Right cardiac atrium (tissue), 5 donors: ENCODE results near the gene FOXP1. TPM values are rescaled to one million over a fixed set of nuclear protein-coding genes. Genes with fewer than 3 reads are reported as not detected.

Experiments used
- ATAC-seq, 2 donors: fragments of 200-7000 bp; cut with Tn5 transposase; one replicate each; pipeline versions ENCODE4 v1.8.0 to v1.9.1; 2020; ENCODE audit warnings: moderate library complexity in 2 of 2, mild to moderate bottlenecking in 1 of 2
- DNase-seq, 3 donors: peaks; one replicate each; pipeline ENCODE4 v3.0.0-alpha.2; 2020
- H3K27ac ChIP-seq: one replicate; pipeline ENCODE4 v1.5.1; 2013; ENCODE audit warnings: mild to moderate bottlenecking, low read length, control low read depth, moderate library complexity
- H3K27me3 ChIP-seq: one replicate; pipeline ENCODE4 v1.6.1; 2013; ENCODE audit not compliant: control insufficient read depth, insufficient read depth
- H3K4me1 ChIP-seq: one replicate; pipeline ENCODE4 v1.6.1; 2013; ENCODE audit warnings: low read length; ENCODE audit not compliant: control insufficient read depth, insufficient read depth
- H3K4me3 ChIP-seq: one replicate; pipeline ENCODE4 v1.5.1; 2013; ENCODE audit warnings: low read length, control low read depth
- H3K9me3 ChIP-seq: one replicate; pipeline ENCODE4 v1.6.1; 2013; ENCODE audit warnings: low read length; ENCODE audit not compliant: control insufficient read depth
- WGBS: extraction: QIAGEN DNeasy Blood & Tissue Kit; methylation state at CpG from one replicate; pipeline ENCODE4 v1.1.7; 2013; 5-methylcytosine and 5-hydroxymethylcytosine counted together
- intact Hi-C, 4 donors: fragments of 100-400 bp; cut with DNase I; formaldehyde crosslinking; loops; one replicate each; pipeline versions ENCODE4 v1.11.0 to v1.14.0; 2022 to 2023
- polyA plus RNA-seq: library from polyadenylated mRNA; stranded (reverse); fragments of 200-250 nt; gene quantifications from one replicate; pipeline ENCODE4 v1.2.3, GENCODE V29; 2013
- total RNA-seq, 4 donors: library from RNA; stranded (reverse); fragmentation: NEBNext Ultra II Directional; extraction: Animal tissue kit (Norgen Biotek cat#: 25700); gene quantifications; one replicate each; pipeline ENCODE4 v1.2.1, GENCODE V29; 2021
- donor health status: healthy with polysubstance abuse.
- donor health status: DM: no; HTN: yes; CAD: no.
- donor health status: DM: no; HTN: no; CAD: no.
- donor health status: DM: no; HTN: yes; CAD: no; lungs with severe emphysema.
- donor health status: DM: yes; HTN: yes; CAD: no.

The FOXP1 gene
- total and polyA plus RNA-seq, 5 donors, result 13.6 to 63.4 (median 57.4) TPM

DNA sequence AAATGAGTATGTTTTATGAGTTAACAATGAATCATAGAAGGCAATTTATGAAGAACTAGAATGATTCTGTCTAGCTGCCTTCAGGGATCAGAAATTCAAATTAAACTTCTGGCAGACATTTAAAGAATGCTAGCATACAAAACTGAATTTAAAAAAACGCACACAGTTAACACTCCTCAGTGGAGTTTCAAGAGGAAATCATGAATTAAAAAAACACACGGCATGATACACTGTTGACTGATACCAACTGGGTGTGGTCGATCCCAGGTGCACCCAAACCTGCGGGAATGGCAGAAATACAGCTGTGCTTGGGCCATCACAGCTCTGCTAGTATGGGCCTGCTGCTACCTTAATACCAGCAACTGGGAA lies 526.0 kb downstream of the FOXP1 start:
- intact Hi-C loops, result no loop called here
- Histone ChIP-seq H3K4me3 (no peak overlapping the region), H3K4me1 (peaks cover 5% of the 10 kb centered on the region), H3K27ac (peak overlapping the region; percentile 83), H3K27me3 (no peaks in the 10 kb centered on the region), H3K9me3 (no peaks in the 10 kb centered on the region)
- DNase-seq (no peak), ATAC-seq (no peak)
- WGBS, result 38% methylated on average over 4 of the region's 4 CpGs

DNA sequence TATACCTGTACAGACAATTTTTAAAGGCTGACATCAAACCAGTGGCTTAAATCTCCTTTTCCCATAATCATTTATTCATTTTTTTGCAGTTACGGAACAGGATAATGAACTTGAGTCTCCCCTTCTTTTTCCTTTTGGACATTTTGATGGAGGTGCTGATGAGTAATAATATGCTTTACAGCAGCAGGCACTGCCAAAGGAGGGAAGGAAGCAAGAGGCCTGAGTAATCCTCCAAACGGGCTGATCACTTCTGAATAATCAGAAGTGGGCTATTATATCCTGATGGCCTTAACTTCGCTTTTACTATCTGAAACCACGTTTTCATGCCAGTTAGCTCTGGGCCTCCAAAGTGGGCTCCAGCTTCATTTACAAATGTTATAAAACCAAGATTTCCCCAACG lies 527.2 kb downstream of the FOXP1 start:
- H3K4me3 ChIP-seq, result no peak overlapping the region
- ATAC-seq, result peak in 1 of 2 donors; percentile 66
- WGBS, result 45% methylated on average over 5 of the region's 5 CpGs

DNA sequence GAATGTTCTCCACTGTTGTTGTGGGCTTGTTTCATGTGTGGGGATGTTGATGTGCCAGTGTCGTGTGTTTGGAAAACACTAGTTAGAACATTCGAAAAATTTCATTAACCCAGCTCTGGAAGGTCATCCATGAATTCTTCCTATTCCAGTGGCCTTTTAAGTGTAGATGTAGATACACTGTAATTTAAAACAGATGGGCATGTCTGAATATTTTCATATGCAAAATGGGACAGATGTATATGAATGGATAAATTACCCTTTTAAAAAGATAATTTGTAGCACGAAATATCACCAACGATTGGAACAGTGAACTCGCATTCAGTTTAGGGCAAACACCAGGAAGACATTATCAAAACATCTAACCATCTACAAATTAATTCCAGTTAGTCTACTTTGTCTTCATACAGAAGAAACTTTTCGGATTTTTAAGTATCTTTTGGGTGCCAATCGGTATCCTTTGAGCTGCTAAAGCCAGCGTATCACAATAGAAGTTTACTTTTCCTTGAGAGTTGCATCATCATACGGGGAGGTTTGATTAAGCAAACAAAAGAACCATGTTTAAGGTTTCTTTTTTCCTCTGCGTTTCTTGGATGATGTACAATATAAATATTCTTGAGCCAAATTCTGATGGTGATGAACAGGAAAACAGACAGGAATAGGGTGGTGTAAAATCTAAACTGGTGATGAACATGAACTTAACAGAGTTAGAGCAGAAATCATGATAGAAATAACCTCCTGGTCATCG lies 528.1 kb downstream of the FOXP1 start:
- Histone ChIP-seq H3K9me3 (no peaks in the 10 kb centered on the region), H3K4me3 (no peak overlapping the region), H3K27me3 (no peaks in the 10 kb centered on the region), H3K4me1 (peaks cover 14% of the 10 kb centered on the region), H3K27ac (no peak overlapping the region)
- no peak for DNase-seq
- intact Hi-C loops, result no loop called here
- 44% methylated on average over 11 of the region's 11 CpGs for whole genome bisulfite sequencing
- peak; percentile 47 to 81 for ATAC-seq

More for the DNA sequence above, 527.2 kb downstream of the FOXP1 start:
- intact Hi-C loops, result no loop called here
- DNase-seq, result no peak
- Histone ChIP-seq H3K4me1 (peaks cover 10% of the 10 kb centered on the region), H3K27ac (peak overlapping the region; percentile 17), H3K27me3 (no peaks in the 10 kb centered on the region), H3K9me3 (no peaks in the 10 kb centered on the region)

DNA sequence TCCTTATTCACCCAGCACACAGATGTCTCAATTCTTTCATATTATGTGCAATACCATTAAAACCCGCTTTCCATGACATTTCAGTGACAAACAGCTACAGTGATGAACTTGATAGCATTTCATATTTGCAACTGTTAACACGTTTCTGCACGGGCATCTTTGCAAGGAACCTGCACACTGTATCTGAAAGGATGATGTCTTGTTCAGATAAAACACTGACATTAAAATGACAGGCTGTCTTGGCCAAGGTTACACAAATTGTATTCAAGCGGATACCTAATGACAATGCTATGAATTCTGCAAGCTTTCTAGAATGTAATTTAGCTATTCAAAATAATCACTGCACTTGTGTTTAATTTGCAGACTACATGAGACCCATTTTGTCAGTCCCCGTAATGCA lies 529.2 kb downstream of the FOXP1 start:
- intact Hi-C loops, result no loop called here
- 70% methylated on average over 5 of the region's 5 CpGs for WGBS
- DNase-seq (no peak), ATAC-seq (no peak)
- H3K27ac ChIP-seq, result no peak overlapping the region
- no peaks in the 10 kb centered on the region for H3K27me3 ChIP-seq
- H3K9me3 ChIP-seq, result no peaks in the 10 kb centered on the region
- H3K4me3 ChIP-seq, result no peak overlapping the region
- peaks cover 21% of the 10 kb centered on the region for H3K4me1 ChIP-seq

DNA sequence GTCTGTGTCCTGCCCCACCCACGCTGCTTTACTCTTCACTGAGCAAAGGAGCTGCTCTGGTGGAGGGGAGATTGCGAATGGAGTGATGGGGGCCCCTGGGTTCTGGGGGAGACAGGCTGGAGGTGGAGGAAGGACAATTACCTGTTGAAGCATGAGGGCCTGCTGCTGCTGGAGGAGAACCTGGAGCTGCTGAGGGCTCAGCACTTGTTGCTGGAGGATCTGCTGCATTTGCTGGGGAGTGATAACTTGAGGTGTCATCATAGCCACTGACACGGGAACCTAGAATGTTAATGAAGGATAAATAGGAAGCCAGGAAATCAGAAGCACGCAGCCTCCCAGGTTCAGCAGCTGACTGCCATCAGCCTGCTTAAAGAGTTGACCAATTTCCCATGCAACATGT lies 530.0 kb downstream of the FOXP1 start:
- H3K9me3 ChIP-seq, result no peaks in the 10 kb centered on the region
- H3K4me1 ChIP-seq, result peaks cover 22% of the 10 kb centered on the region
- H3K27ac ChIP-seq, result peak overlapping the region; percentile 1
- intact Hi-C loops, result no loop called here
- WGBS, result 67% methylated on average over 4 of the region's 4 CpGs
- no peak for ATAC-seq
- no peaks in the 10 kb centered on the region for H3K27me3 ChIP-seq
- H3K4me3 ChIP-seq, result no peak overlapping the region
- DNase-seq, result no peak

DNA sequence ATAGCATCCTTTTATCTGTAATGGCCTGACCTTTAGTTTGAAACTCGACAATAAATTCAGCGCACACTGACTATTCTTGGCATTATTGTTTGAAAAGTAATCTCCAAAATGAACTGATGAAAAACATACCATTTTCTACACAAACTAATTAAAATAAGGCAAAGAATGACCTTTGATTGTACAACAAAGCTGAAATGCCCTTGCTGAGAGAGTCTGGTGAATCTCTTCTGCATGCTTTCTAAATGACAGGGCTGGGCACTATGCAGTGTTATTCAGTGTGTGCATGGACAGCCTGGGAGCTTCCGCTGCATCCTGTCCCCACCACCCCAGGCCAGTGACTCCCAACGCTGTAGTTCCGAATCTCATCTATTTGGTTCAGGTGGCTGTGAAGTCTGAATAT lies 530.8 kb downstream of the FOXP1 start:
- intact Hi-C loops, result no loop called here
- ATAC-seq (peak in 1 of 2 donors; percentile 41), DNase-seq (no peak)
- peaks cover 22% of the 10 kb centered on the region for H3K4me1 ChIP-seq
- no peak overlapping the region for H3K4me3 ChIP-seq
- no peaks in the 10 kb centered on the region for H3K27me3 ChIP-seq
- peak overlapping the region; percentile 26 for H3K27ac ChIP-seq
- no peaks in the 10 kb centered on the region for H3K9me3 ChIP-seq
- WGBS, result 42% methylated on average over 5 of the region's 5 CpGs

DNA sequence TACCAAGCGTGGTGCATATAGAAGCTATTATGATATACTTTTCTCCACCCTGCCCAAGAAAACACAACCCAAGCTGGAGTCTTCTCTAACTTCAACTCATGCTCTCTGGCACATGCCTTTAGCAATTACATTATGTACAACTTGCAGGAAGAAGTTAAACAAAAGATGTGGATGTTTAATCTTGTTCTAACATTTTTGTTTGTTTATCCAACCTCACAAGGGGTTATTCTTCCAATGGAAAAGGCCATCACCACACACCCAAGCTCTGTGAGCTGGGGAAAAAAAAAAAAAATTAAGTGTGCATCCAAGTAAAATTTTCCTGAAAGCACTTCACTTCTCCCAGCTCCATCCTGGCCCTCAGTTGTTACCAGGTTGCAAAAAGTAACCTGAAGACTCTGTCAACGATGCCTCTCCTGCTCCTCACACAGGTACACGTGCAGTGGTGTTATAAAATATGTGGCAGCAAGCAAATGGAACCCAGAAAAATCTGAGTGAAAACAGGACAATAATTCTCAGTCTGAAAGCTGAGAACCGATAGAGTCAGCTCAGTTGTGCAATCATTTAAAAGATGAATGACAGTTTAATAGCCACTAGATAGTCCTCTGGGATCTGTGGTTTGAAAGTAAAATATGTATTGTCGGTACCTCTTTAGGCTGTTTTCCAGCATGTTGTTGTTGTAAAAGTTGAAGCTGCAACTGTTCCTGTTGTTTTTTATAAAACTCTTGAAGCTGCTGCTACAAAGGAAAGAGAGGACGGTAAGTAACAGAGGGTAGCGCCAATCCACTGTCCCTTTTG lies 531.4 kb downstream of the FOXP1 start:
- H3K9me3 ChIP-seq, result no peaks in the 10 kb centered on the region
- intact Hi-C loops, result no loop called here
- ATAC-seq, result no peak
- no peak for DNase-seq
- H3K27me3 ChIP-seq, result no peaks in the 10 kb centered on the region
- H3K4me3 ChIP-seq, result no peak overlapping the region
- H3K27ac ChIP-seq, result peak overlapping the region; percentile 76
- H3K4me1 ChIP-seq, result peaks cover 22% of the 10 kb centered on the region
- 54% methylated on average over 7 of the region's 7 CpGs for WGBS

DNA sequence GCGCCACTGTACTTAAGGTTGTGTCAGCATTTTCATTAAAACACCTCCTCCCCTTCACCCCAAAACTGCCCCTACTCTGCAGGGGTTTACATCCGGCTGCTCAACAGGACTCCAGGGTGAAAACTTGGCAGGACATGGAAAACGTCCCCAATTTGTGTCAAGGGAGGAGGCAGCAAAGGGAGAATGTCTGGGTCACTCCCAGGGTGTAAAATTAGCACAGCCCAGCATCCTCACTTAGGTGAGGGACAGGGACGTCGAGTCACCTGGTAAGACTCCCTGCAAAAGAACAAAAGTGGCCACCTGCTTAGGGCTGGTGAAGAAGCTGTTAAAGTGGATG lies 532.3 kb downstream of the FOXP1 start:
- DNase-seq (no peak), ATAC-seq (no peak)
- 47% methylated on average over 5 of the region's 5 CpGs for WGBS
- H3K4me3 ChIP-seq, result no peak overlapping the region
- H3K27ac ChIP-seq, result no peak overlapping the region
- no peaks in the 10 kb centered on the region for H3K27me3 ChIP-seq
- H3K9me3 ChIP-seq, result no peaks in the 10 kb centered on the region
- peaks cover 24% of the 10 kb centered on the region for H3K4me1 ChIP-seq
- intact Hi-C loops, result no loop called here

DNA sequence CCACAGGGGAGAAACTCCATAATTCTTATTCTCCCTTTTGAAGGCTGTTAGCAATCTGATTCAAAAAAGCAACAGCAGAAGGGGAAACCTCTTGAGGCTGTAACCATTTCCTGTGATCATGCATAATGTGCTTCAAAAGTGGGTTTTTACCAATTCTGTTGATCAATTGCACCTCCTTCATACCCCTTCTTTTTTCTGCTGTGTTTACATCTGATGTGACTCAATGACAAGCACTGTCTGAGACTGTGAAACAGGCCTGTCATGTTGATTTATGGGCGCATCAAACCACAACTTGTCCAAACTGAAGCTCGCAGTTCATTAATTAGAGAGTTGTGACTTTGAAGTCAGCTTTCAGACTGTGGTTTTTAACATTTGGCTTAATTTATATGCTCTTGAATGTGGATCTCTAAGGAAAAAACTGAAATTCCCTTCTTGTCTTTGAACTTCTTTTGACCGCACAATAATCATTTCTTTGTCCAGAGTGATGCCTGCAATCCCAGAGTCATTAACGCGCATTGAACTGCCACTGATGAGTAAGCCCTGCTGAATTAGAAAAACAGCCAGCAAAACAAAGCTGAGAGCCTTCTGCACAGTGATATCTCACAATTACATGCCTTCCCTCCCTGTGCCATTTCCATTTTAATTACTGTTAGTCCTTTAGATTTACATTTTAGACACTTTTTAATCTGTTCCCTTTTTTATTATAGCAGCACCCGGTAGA lies 532.8 kb downstream of the FOXP1 start:
- Histone ChIP-seq H3K4me3 (no peak overlapping the region), H3K27me3 (no peaks in the 10 kb centered on the region), H3K4me1 (peaks cover 24% of the 10 kb centered on the region), H3K27ac (peak overlapping the region; percentile 51), H3K9me3 (no peaks in the 10 kb centered on the region)
- ATAC-seq (no peak), DNase-seq (no peak)
- 49% methylated on average over 6 of the region's 6 CpGs for WGBS
- intact Hi-C loops, result no loop called here

DNA sequence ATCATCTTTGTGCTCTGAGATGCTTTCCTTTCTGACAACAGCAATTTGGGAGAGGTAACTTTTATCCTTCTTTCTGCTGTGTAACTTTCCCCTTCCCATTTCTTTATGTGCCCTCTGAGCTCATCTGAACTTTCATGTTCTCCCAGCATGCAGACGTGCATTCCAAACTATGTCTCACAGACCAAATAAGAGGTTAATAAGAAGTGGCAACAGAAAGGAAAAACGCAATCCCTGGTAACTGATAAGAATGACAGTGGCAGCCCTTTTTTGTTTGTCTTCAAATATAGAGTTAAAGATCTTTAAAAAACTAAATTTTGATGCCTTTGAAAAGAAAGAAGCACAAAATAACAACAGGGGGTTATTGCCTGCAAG lies 533.4 kb downstream of the FOXP1 start:
- H3K27ac ChIP-seq, result peak overlapping the region; percentile 53
- DNase-seq (no peak), ATAC-seq (no peak)
- H3K27me3 ChIP-seq, result no peaks in the 10 kb centered on the region
- 30% methylated on average over 2 of the region's 2 CpGs for WGBS
- intact Hi-C loops, result no loop called here
- H3K4me3 ChIP-seq, result no peak overlapping the region
- peaks cover 24% of the 10 kb centered on the region for H3K4me1 ChIP-seq
- H3K9me3 ChIP-seq, result no peaks in the 10 kb centered on the region

DNA sequence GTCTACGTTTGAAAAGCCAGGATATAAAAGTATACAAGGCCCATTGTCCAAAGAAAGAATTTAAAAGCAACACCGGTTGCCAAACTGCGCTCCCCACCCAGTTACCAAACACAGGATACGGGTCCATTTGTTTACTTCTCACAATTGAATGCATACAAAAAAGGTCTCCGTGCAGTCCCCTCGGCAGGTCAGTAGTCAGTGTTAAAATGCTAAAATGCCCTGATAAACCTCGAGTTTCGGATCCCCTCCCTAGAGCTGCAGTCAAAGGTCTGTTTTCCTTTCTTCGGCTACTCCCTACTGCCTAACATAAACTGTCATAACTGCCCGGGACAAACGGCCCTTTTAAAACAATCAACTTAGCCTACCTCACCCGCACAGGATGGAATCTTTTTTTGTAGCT lies 534.6 kb downstream of the FOXP1 start:
- Histone ChIP-seq H3K9me3 (no peaks in the 10 kb centered on the region), H3K4me3 (no peak overlapping the region), H3K27ac (peak overlapping the region; percentile 53), H3K27me3 (no peaks in the 10 kb centered on the region), H3K4me1 (peaks cover 24% of the 10 kb centered on the region)
- intact Hi-C loops, result no loop called here
- ATAC-seq (peak; percentile 71 to 90), DNase-seq (peak; percentile 49 to 60 (median 52))
- WGBS, result 37% methylated on average over 12 of the region's 12 CpGs
